Activated CD8-positive, alpha-beta T cell treated with anti-CD3 and anti-CD28 coated beads, Interleukin-2, amount 10 ng/mL, durations not matched to agents 7 days and 5 days (primary cell): ENCODE results near the gene DNAH17. TPM values are rescaled to one million over a fixed set of nuclear protein-coding genes. Genes with fewer than 3 reads are reported as not detected.

Experiments
- ATAC-seq: fragments of 150-1000 bp; cut with Tn5 transposase; one replicate; pipeline ENCODE4 v1.10.0; 2021; ENCODE audit warnings: moderate library complexity
- CTCF ChIA-PET: fragments of 350-600 bp; sonication (Branson Sonifier 250); formaldehyde crosslinking; loops from one replicate; lab custom pipeline; 2021; ENCODE audit warnings: antibody characterized with exemption; lab: Charles Lee
- POLR2A ChIA-PET: fragments of 350-600 bp; sonication (Branson Sonifier 250); formaldehyde crosslinking; loops from one replicate; lab custom pipeline; 2021; ENCODE audit warnings: antibody characterized with exemption; lab: Charles Lee
- DNase-seq: peaks from one replicate; pipeline ENCODE4 v3.0.0-alpha.2; 2020
- H3K27ac Mint-ChIP-seq: one replicate; pipeline ENCODE4 v1.8.0; 2021; ENCODE audit warnings: mild to moderate bottlenecking, mixed read lengths
- H3K27me3 Mint-ChIP-seq: one replicate; pipeline ENCODE4 v1.8.0; 2021; ENCODE audit warnings: low read depth, mixed read lengths
- H3K36me3 Mint-ChIP-seq: one replicate; pipeline ENCODE4 v1.8.0; 2021; ENCODE audit warnings: low read depth, mixed read lengths
- H3K4me1 Mint-ChIP-seq: one replicate; pipeline ENCODE4 v1.8.0; 2021; ENCODE audit warnings: low read depth, mixed read lengths
- H3K4me3 Mint-ChIP-seq: one replicate; pipeline ENCODE4 v1.8.0; 2021; ENCODE audit warnings: mild to moderate bottlenecking, mixed read lengths
- H3K9me3 Mint-ChIP-seq: one replicate; pipeline ENCODE4 v1.8.0; 2022; ENCODE audit warnings: mixed read lengths; ENCODE audit not compliant: insufficient read depth
- total RNA-seq, 2 experiments: library from RNA; stranded (reverse); gene quantifications; one replicate each; pipeline ENCODE4 v1.2.3, GENCODE V29; 2021

Gene DNAH17
- total RNA-seq, 2 experiments from 2014 or later = 0.10 to 0.61 TPM

GRCh38 chr17:78378225-78379130, 198.7 kb downstream of the DNAH17 start, which contains the start of gene PGS1:
Gene PGS1, plus strand, starts transcription at chr17:78378649. Its CDS starts 17 bp downstream, at chr17:78378666.
- Mint-ChIP-seq H3K4me1 (peaks cover 43% of the 10 kb centered on the region), H3K27me3 (peaks cover 6% of the 10 kb centered on the region), H3K4me3 (peak within 1 kb of the TSS; percentile 88), H3K27ac (peak within 1 kb of the TSS; percentile 90), H3K9me3 (no peaks in the 10 kb centered on the region), H3K36me3 (peaks cover 26% of the 10 kb centered on the region)
- CTCF ChIA-PET = interaction anchor here (1.0 to 5.9 kb wide), 4 partner anchors 17 to 43 kb away, joined by 3 to 33 read pairs (median 13); partner anchors contain the start of gene SOCS3
- ATAC-seq (peak; percentile 71), DNase-seq (peak; percentile 88)
- POLR2A ChIA-PET = interaction anchor here (0.7 to 1.7 kb wide), 9 partner anchors 10 to 40 kb away, joined by 3 to 9 read pairs (median 3); partner anchors contain the start of gene SOCS3

- Mint-ChIP-seq H3K36me3 (peaks cover 22% of the 10 kb centered on the region), H3K27ac (peak overlapping the region; percentile 66), H3K9me3 (no peaks in the 10 kb centered on the region), H3K4me1 (peaks cover 37% of the 10 kb centered on the region), H3K4me3 (peak overlapping the region; percentile 88), H3K27me3 (peaks cover 6% of the 10 kb centered on the region)
- DNase-seq = no peak
- ChIA-PET POLR2A (interaction anchor here (0.6 to 1.5 kb wide), 6 partner anchors 10 to 41 kb away, joined by 3 to 4 read pairs (median 3); no protein-coding TSS in a partner anchor), CTCF (interaction anchor here (1.0 to 5.9 kb wide), 4 partner anchors 16 to 44 kb away, joined by 3 to 33 read pairs (median 13); partner anchors contain the start of gene SOCS3)
- no peak for ATAC-seq
These were observed 199.4 kb downstream of the DNAH17 start for GRCh38 chr17:78377858-78378224.

- ChIA-PET CTCF (interaction anchor here (1.0 to 5.9 kb wide), 4 partner anchors 15 to 45 kb away, joined by 3 to 33 read pairs (median 12); partner anchors contain the start of gene SOCS3), POLR2A (no interaction called here)
- ATAC-seq = no peak
- H3K9me3 Mint-ChIP-seq = no peaks in the 10 kb centered on the region
- H3K4me3 Mint-ChIP-seq = no peak overlapping the region
- peaks cover 13% of the 10 kb centered on the region for H3K36me3 Mint-ChIP-seq
- H3K4me1 Mint-ChIP-seq = peaks cover 24% of the 10 kb centered on the region
- peaks cover 6% of the 10 kb centered on the region for H3K27me3 Mint-ChIP-seq
- DNase-seq = no peak
- no peak overlapping the region for H3K27ac Mint-ChIP-seq
These were observed 201.0 kb downstream of the DNAH17 start for GRCh38 chr17:78376161-78376560.

GRCh38 chr17:78375401-78376151, 201.6 kb downstream of the DNAH17 start:
- H3K36me3 Mint-ChIP-seq = peaks cover 10% of the 10 kb centered on the region
- peaks cover 18% of the 10 kb centered on the region for H3K4me1 Mint-ChIP-seq
- no peaks in the 10 kb centered on the region for H3K9me3 Mint-ChIP-seq
- CTCF ChIA-PET = interaction anchor here (1.1 to 5.9 kb wide), 3 partner anchors 14 to 46 kb away, joined by 3 to 33 read pairs (median 22); partner anchors contain the start of gene SOCS3
- peaks cover 6% of the 10 kb centered on the region for H3K27me3 Mint-ChIP-seq
- no peak overlapping the region for H3K4me3 Mint-ChIP-seq
- H3K27ac Mint-ChIP-seq = no peak overlapping the region
- POLR2A ChIA-PET = no interaction called here
- DNase-seq (no peak), ATAC-seq (no peak)

GRCh38 chr17:78374631-78375274, 202.4 kb downstream of the DNAH17 start:
- peaks cover 6% of the 10 kb centered on the region for H3K27me3 Mint-ChIP-seq
- CTCF ChIA-PET = interaction anchor here (2.0 to 5.9 kb wide), 3 partner anchors 13 to 47 kb away, joined by 8 to 33 read pairs (median 22); partner anchors contain the start of gene SOCS3
- no peak overlapping the region for H3K27ac Mint-ChIP-seq
- H3K9me3 Mint-ChIP-seq = no peaks in the 10 kb centered on the region
- ATAC-seq = no peak
- peaks cover 11% of the 10 kb centered on the region for H3K4me1 Mint-ChIP-seq
- POLR2A ChIA-PET = no interaction called here
- no peak for DNase-seq
- H3K4me3 Mint-ChIP-seq = no peak overlapping the region
- H3K36me3 Mint-ChIP-seq = peaks cover 5% of the 10 kb centered on the region

- Mint-ChIP-seq H3K27me3 (peaks cover 6% of the 10 kb centered on the region), H3K36me3 (peaks cover 3% of the 10 kb centered on the region), H3K4me1 (peaks cover 7% of the 10 kb centered on the region), H3K9me3 (no peaks in the 10 kb centered on the region), H3K4me3 (no peak overlapping the region), H3K27ac (no peak overlapping the region)
- DNase-seq = no peak
- ChIA-PET CTCF (interaction anchor here (2.0 kb wide), 1 partner anchor 13 kb away, joined by 8 read pairs; no protein-coding TSS in a partner anchor), POLR2A (no interaction called here)
- ATAC-seq = no peak
These were observed 203.0 kb downstream of the DNAH17 start for GRCh38 chr17:78374189-78374588.

Other genes with a start within 250 kb of the DNAH17 start
- gene SOCS3, start 217.3 kb downstream of the DNAH17 start, total RNA-seq = 1 to 10 TPM; 9.1 TPM
- 10 to 100 TPM; 46.5 to 51.0 TPM for gene PGS1, start 198.7 kb downstream of the DNAH17 start, total RNA-seq
- 100 to 1,000 TPM; 137 to 138 TPM for gene CYTH1, start 204.9 kb upstream of the DNAH17 start, total RNA-seq